Measurements from ENCODE around the gene ARRB1. TPM values are rescaled to one million over a fixed set of nuclear protein-coding genes. Genes with fewer than 3 reads are reported as not detected.

Gene ARRB1
- polyA plus RNA-seq, 2 of the 4 experiments (the other 2 are of a cell fraction), result 6.8 to 14.3 TPM

DNA sequence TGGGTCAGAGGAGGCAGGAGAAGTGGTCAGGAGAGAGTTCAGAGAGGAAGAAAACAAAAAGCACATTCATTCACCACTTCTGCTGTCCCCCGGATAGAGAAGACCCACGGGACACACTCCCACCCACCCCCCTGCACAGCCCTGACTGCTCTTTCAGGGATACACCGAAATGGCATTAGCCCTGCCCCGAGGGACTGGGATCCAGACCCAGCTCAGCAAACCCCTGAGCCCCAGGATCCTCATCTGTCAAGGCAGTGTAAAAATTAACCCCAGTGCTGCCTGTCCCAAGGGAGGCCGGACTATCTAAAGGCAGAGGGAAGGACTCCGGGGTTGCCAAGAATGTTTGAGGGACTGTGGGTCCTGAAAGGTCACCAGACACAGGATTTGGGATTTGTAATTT is 79.7 kb downstream of the ARRB1 start:
- ATAC-seq (no peak), DNase-seq (ENCODE audit: low read depth in 1 of 2, low spot score in 1 of 2) (no peak), FAIRE-seq (no peak)
- Histone ChIP-seq H3K27ac (no peak overlapping the region), H3K4me2 (no peak overlapping the region), H3K9me3 (no peaks in the 10 kb centered on the region), H3K4me1 (no peaks in the 10 kb centered on the region), H3K4me3 (no peak overlapping the region)
- TF ChIP-seq KDM5A (IDR thresholded peaks at IDR 0.05), result no peak
- TF ChIP-seq, protein P1, sequence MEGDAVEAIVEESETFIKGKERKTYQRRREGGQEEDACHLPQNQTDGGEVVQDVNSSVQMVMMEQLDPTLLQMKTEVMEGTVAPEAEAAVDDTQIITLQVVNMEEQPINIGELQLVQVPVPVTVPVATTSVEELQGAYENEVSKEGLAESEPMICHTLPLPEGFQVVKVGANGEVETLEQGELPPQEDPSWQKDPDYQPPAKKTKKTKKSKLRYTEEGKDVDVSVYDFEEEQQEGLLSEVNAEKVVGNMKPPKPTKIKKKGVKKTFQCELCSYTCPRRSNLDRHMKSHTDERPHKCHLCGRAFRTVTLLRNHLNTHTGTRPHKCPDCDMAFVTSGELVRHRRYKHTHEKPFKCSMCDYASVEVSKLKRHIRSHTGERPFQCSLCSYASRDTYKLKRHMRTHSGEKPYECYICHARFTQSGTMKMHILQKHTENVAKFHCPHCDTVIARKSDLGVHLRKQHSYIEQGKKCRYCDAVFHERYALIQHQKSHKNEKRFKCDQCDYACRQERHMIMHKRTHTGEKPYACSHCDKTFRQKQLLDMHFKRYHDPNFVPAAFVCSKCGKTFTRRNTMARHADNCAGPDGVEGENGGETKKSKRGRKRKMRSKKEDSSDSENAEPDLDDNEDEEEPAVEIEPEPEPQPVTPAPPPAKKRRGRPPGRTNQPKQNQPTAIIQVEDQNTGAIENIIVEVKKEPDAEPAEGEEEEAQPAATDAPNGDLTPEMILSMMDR (IDR thresholded peaks at IDR 0.05), result no peak
- TF ChIP-seq TP53 (CRISPR knock-in tag; IDR thresholded peaks at IDR 0.05), result no peak
- TF ChIP-seq, protein P2, sequence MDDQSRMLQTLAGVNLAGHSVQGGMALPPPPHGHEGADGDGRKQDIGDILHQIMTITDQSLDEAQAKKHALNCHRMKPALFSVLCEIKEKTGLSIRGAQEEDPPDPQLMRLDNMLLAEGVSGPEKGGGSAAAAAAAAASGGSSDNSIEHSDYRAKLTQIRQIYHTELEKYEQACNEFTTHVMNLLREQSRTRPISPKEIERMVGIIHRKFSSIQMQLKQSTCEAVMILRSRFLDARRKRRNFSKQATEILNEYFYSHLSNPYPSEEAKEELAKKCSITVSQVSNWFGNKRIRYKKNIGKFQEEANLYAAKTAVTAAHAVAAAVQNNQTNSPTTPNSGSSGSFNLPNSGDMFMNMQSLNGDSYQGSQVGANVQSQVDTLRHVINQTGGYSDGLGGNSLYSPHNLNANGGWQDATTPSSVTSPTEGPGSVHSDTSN (IDR thresholded peaks at IDR 0.05), result no peak
- TF ChIP-seq JUN (IDR thresholded peaks at IDR 0.05), result no peak
- no peak for TF ChIP-seq CBX2 (IDR thresholded peaks at IDR 0.05; ENCODE audit: borderline replicate concordance, low read depth)
- no peak for TF ChIP-seq ZSCAN20 (CRISPR knock-in tag; IDR thresholded peaks at IDR 0.05)
- WGBS (ENCODE audit: missing lambda C conversion rate), result 44% methylated on average over 6 of the region's 6 CpGs
- ChIA-PET POLR2A (no interaction called here), CTCF (interaction anchor here (0.6 to 21.7 kb wide), 31 partner anchors 9 to 342 kb away, joined by 3 to 581 read pairs (median 4); partner anchors contain the start of genes SLCO2B1 and TPBGL)

DNA sequence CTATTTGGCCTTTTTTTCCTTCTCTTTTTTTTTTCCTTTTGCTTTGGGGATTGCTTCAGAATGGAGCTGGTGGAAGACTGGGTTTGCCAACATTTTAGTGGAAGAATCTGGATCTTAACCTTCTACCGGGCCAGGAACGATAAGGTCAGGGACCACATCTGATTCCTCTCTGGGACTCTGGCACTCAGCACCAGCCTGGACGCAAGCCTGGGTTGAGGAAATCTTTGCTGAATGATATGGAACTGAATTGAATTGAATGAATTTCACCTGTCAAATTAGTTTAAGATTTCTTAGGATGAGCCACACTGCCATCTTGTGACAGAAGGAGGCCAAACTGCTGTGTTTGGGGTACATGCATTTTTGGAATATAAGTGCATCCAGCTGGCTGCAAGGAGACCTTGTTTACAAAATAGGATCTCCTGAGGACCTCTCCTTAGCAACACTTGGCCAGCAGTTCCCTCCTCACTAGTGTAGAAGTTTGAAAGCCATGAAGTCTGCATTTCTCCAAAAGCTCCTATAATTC is 80.5 kb downstream of the ARRB1 start:
- ChIA-PET CTCF (interaction anchor here (0.6 to 21.7 kb wide), 34 partner anchors 9 to 776 kb away, joined by 3 to 581 read pairs (median 4); partner anchors contain the start of genes SLCO2B1 and TPBGL), POLR2A (no interaction called here)
- TF ChIP-seq, protein P1 (IDR thresholded peaks at IDR 0.05), result peak; percentile 56
- TF ChIP-seq RAD21 (conservative IDR thresholded peaks at IDR 0.05 in 1 of 2, IDR thresholded peaks at IDR 0.05 in 1 of 2) (peak; percentile 53 to 56; a peak in 4 of 5 replicates), FOXS1 (CRISPR knock-in tag; IDR thresholded peaks at IDR 0.05) (no peak)
- H3K27ac ChIP-seq, result no peak overlapping the region
- peak; percentile 37 to 47 for DNase-seq (ENCODE audit: low read depth in 1 of 2, low spot score in 1 of 2)
- no peak overlapping the region for H3K4me2 ChIP-seq
- H3K4me3 ChIP-seq, result no peak overlapping the region
- ATAC-seq, result peak; percentile 49 to 63; a peak in 3 of 6 replicates
- 64% methylated on average over 3 of the region's 3 CpGs for WGBS (ENCODE audit: missing lambda C conversion rate)
- peak; percentile 86 for FAIRE-seq
- no peaks in the 10 kb centered on the region for H3K9me3 ChIP-seq
- H3K4me1 ChIP-seq, result no peaks in the 10 kb centered on the region

DNA sequence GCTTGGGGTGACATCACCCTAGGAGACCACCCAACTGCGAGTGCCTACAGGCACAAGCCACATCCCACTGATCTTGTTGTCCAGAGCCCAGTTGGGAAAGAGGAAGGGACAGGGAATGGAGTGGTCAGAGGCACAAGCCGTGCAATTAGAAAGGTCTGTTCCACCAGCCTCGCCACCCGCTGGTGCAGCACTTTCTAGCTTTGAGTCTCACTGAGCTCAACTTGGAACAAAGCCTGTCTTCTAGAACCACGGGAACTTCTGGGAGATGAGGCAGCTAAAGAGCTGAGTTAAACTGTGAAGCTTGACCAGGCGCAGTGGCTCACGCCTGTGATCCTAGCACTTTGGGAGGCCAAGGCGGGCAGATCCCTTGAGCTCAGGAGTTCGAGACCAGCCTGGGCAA is 81.6 kb downstream of the ARRB1 start:
- Histone ChIP-seq H3K4me3 (no peak overlapping the region), H3K9me3 (no peaks in the 10 kb centered on the region), H3K27ac (no peak overlapping the region), H3K4me1 (no peaks in the 10 kb centered on the region), H3K4me2 (no peak overlapping the region)
- FAIRE-seq (no peak), DNase-seq (ENCODE audit: low read depth in 1 of 2, low spot score in 1 of 2) (no peak), ATAC-seq (no peak)
- ChIA-PET POLR2A (no interaction called here), CTCF (interaction anchor here (0.7 to 21.7 kb wide), 21 partner anchors 11 to 341 kb away, joined by 3 to 581 read pairs (median 7); partner anchors contain the start of genes SLCO2B1 and TPBGL)
- WGBS (ENCODE audit: missing lambda C conversion rate), result 84% methylated on average over 9 of the region's 9 CpGs
- no peak for TF ChIP-seq EHF (CRISPR knock-in tag; IDR thresholded peaks at IDR 0.05)
- no peak for TF ChIP-seq NR3C1 (IDR thresholded peaks at IDR 0.05)
- TF ChIP-seq JUN (IDR thresholded peaks at IDR 0.05), result no peak
- TF ChIP-seq HOXB13 (CRISPR knock-in tag; IDR thresholded peaks at IDR 0.05; ENCODE audit: low read depth), result no peak
- TF ChIP-seq, protein P1 (IDR thresholded peaks at IDR 0.05), result no peak
- TF ChIP-seq, protein P3, sequence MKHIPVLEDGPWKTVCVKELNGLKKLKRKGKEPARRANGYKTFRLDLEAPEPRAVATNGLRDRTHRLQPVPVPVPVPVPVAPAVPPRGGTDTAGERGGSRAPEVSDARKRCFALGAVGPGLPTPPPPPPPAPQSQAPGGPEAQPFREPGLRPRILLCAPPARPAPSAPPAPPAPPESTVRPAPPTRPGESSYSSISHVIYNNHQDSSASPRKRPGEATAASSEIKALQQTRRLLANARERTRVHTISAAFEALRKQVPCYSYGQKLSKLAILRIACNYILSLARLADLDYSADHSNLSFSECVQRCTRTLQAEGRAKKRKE (CRISPR knock-in tag; IDR thresholded peaks at IDR 0.05; ENCODE audit: low read depth), result no peak
- TF ChIP-seq RAD21 (conservative IDR thresholded peaks at IDR 0.05 in 1 of 2, IDR thresholded peaks at IDR 0.05 in 1 of 2), result no peak
- TF ChIP-seq, protein P2 (IDR thresholded peaks at IDR 0.05), result no peak
- TF ChIP-seq SMC3 (IDR thresholded peaks at IDR 0.05), result no peak
- TF ChIP-seq, protein P4, sequence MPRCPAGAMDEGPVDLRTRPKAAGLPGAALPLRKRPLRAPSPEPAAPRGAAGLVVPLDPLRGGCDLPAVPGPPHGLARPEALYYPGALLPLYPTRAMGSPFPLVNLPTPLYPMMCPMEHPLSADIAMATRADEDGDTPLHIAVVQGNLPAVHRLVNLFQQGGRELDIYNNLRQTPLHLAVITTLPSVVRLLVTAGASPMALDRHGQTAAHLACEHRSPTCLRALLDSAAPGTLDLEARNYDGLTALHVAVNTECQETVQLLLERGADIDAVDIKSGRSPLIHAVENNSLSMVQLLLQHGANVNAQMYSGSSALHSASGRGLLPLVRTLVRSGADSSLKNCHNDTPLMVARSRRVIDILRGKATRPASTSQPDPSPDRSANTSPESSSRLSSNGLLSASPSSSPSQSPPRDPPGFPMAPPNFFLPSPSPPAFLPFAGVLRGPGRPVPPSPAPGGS (IDR thresholded peaks at IDR 0.05), result no peak
- no peak for TF ChIP-seq RFX5 (IDR thresholded peaks at IDR 0.05)
- no peak for TF ChIP-seq CBX8 (IDR thresholded peaks at IDR 0.05)
- TF ChIP-seq BHLHE40 (IDR thresholded peaks at IDR 0.05; ENCODE audit: low read depth, low read length), result no peak
- TF ChIP-seq POLR2AphosphoS2 (conservative IDR thresholded peaks at IDR 0.05; ENCODE audit: low read length), result no peak
- TF ChIP-seq KDM1A (IDR thresholded peaks at IDR 0.05; ENCODE audit: low read depth), result no peak

Data from A549 (cell line).